ENCODE results near the gene SUGCT. TPM values are rescaled to one million over a fixed set of nuclear protein-coding genes. Genes with fewer than 3 reads are reported as not detected.

SUGCT gene
- total RNA-seq, 1 experiment from 2014 or later: 4.6 TPM

- no peak for ATAC-seq
- H3K4me1 Mint-ChIP-seq: no peaks in the 10 kb centered on the region
- peaks cover 2% of the 10 kb centered on the region; the same call in 1 of the 2 replicates for H3K27me3 Mint-ChIP-seq (ENCODE audit: low read depth)
- TF ChIP-seq OVOL2 (CRISPR knock-in tag; IDR thresholded peaks at IDR 0.05; ENCODE audit: borderline replicate concordance) (no peak), FOXK1 (CRISPR knock-in tag; IDR thresholded peaks at IDR 0.05) (no peak), E2F1 (CRISPR knock-in tag; IDR thresholded peaks at IDR 0.05) (no peak), GTF2I (CRISPR knock-in tag; conservative IDR thresholded peaks at IDR 0.05) (no peak), ATF2 (CRISPR knock-in tag; IDR thresholded peaks at IDR 0.05; ENCODE audit: borderline replicate concordance, low read depth) (no peak), CREM (CRISPR knock-in tag; IDR thresholded peaks at IDR 0.05) (no peak), ZBTB43 (CRISPR knock-in tag; IDR thresholded peaks at IDR 0.05) (no peak), ZNF423 (CRISPR knock-in tag; IDR thresholded peaks at IDR 0.05) (no peak), ESRRA (CRISPR knock-in tag; IDR thresholded peaks at IDR 0.05; ENCODE audit: borderline replicate concordance) (no peak), HMGXB4 (CRISPR knock-in tag; IDR thresholded peaks at IDR 0.05) (no peak), USF2 (CRISPR knock-in tag; IDR thresholded peaks at IDR 0.05) (no peak), CTCF (IDR thresholded peaks at IDR 0.05) (no peak), ZSCAN18 (CRISPR knock-in tag; IDR thresholded peaks at IDR 0.05) (no peak)
- no peak overlapping the region for H3K27ac Mint-ChIP-seq
- ChIA-PET POLR2A (interaction anchor here (1.5 kb wide), 1 partner anchor 10 kb away, joined by 3 read pairs; no protein-coding TSS in a partner anchor), CTCF (no interaction called here)
- H3K36me3 Mint-ChIP-seq: peaks cover 14% of the 10 kb centered on the region
- H3K9me3 Mint-ChIP-seq: peaks cover 44% of the 10 kb centered on the region
- H3K4me3 Mint-ChIP-seq: no peak overlapping the region
- no peak for DNase-seq (ENCODE audit: low spot score)
Observed at GRCh38 chr7:40815512-40815911, 680.7 kb downstream of the SUGCT start.

GRCh38 chr7:40822861-40823260 lies 688.1 kb downstream of the SUGCT start:
- H3K27me3 Mint-ChIP-seq (ENCODE audit: low read depth): no peaks in the 10 kb centered on the region
- ATAC-seq (no peak), DNase-seq (ENCODE audit: low spot score) (no peak)
- POLR2A ChIA-PET: no interaction called here
- H3K4me3 Mint-ChIP-seq: no peak overlapping the region
- peaks cover 29% of the 10 kb centered on the region for H3K4me1 Mint-ChIP-seq
- H3K36me3 Mint-ChIP-seq: no peaks in the 10 kb centered on the region
- CTCF ChIA-PET: no interaction called here
- H3K9me3 Mint-ChIP-seq: peaks cover 6% of the 10 kb centered on the region
- H3K27ac Mint-ChIP-seq: no peak overlapping the region
- TF ChIP-seq ZMAT4 (CRISPR knock-in tag; IDR thresholded peaks at IDR 0.05): no peak
- no peak for TF ChIP-seq E2F4 (CRISPR knock-in tag; IDR thresholded peaks at IDR 0.05; ENCODE audit: borderline replicate concordance, low read depth)
- TF ChIP-seq ZBTB21 (CRISPR knock-in tag; IDR thresholded peaks at IDR 0.05; ENCODE audit: borderline replicate concordance): no peak
